SK-N-SH (cell line): ENCODE data around the gene TTC7B. TPM values are rescaled to one million over a fixed set of nuclear protein-coding genes. Genes with fewer than 3 reads are reported as not detected.

Source experiments
- CTCF ChIA-PET: fragments of 300-600, 350-600 bp; formaldehyde crosslinking; extraction: SDS; loops from one replicate; lab custom pipeline; 2021; lab: Yijun Ruan, JAX
- POLR2A ChIA-PET: fragments of 350-600 bp; sonication (Branson Sonifier 250); formaldehyde crosslinking; extraction: SDS; loops from one replicate; lab custom pipeline; 2020; ENCODE audit warnings: antibody characterized with exemption, inconsistent platforms; lab: Yijun Ruan, JAX
- DNase-seq: peaks from one replicate; pipeline ENCODE4 v3.0.0; 2012
- H2AFZ ChIP-seq: fragments of 200-600 bp; sonication (generic); 2 replicates; pipeline ENCODE4 v1.8.1; 2016; ENCODE audit warnings: antibody characterized with exemption, mild to moderate bottlenecking, low read depth
- H3F3A ChIP-seq: fragments of 200-600 bp; sonication (generic); replicated peaks from 2 replicates; pipeline ENCODE3; 2016; ENCODE audit warnings: antibody characterized with exemption, mild to moderate bottlenecking; ENCODE audit not compliant: insufficient read depth
- H3K27ac ChIP-seq, 2 experiments: fragments of 200-500 bp in 1 of 2; fragments of 200-600 bp in 1 of 2; sonication (Bioruptor generic) in 1 of 2; sonication (generic), shearing (Covaris generic) in 1 of 2; 2 replicates each; pipeline versions ENCODE4 v1.5.1 to v1.6.1; 2014 to 2016; ENCODE audit warnings: low read depth in 2 of 2, inconsistent platforms in 1 of 2, low read length in 1 of 2, mild to moderate bottlenecking in 1 of 2, mixed read lengths in 1 of 2
- H3K27me3 ChIP-seq: fragments of 200-600 bp; sonication (generic), shearing (Covaris generic); 2 replicates; pipeline ENCODE4 v1.6.1; 2016; ENCODE audit warnings: mixed run types; ENCODE audit not compliant: insufficient read depth
- H3K36me3 ChIP-seq, 2 experiments: fragments of 200-500 bp in 1 of 2; fragments of 200-600 bp in 1 of 2; sonication (Bioruptor generic) in 1 of 2; sonication (generic) in 1 of 2; replicated peaks in 1 of 2; 2 replicates each; pipeline versions ENCODE3 to v1.5.1; 2014 to 2016; ENCODE audit warnings: low read length in 1 of 2, mild to moderate bottlenecking in 1 of 2; ENCODE audit not compliant: insufficient read depth in 2 of 2, control insufficient read depth in 1 of 2
- H3K4me1 ChIP-seq, 2 experiments: fragments of 200-500 bp in 1 of 2; fragments of 200-600 bp in 1 of 2; sonication (Bioruptor generic) in 1 of 2; sonication (generic), shearing (Covaris generic) in 1 of 2; 2 replicates each; pipeline versions ENCODE4 v1.5.1 to v1.6.1; 2014 to 2016; ENCODE audit warnings: low read depth in 1 of 2, low read length in 1 of 2, mixed run types in 1 of 2; ENCODE audit not compliant: insufficient read depth in 2 of 2, control insufficient read depth in 1 of 2
- H3K4me2 ChIP-seq: fragments of 200-600 bp; sonication (generic), shearing (Covaris generic); 2 replicates; pipeline ENCODE4 v1.6.1; 2017; ENCODE audit warnings: mixed run types
- H3K4me3 ChIP-seq, 2 experiments: fragments of 200-500 bp in 1 of 2; fragments of 200-600 bp in 1 of 2; sonication (Bioruptor generic) in 1 of 2; sonication (generic), shearing (Covaris generic) in 1 of 2; 2 replicates each; pipeline versions ENCODE4 v1.5.1 to v1.8.1; 2014 to 2016; ENCODE audit warnings: low read depth in 2 of 2, inconsistent platforms in 1 of 2, low read length in 1 of 2, mild to moderate bottlenecking in 1 of 2, mixed read lengths in 1 of 2, moderate library complexity in 1 of 2
- H3K79me2 ChIP-seq: fragments of 200-600 bp; sonication (generic); 2 replicates; pipeline ENCODE4 v1.8.1; 2017; ENCODE audit warnings: mild to moderate bottlenecking; ENCODE audit not compliant: insufficient read depth
- H3K9ac ChIP-seq: fragments of 200-600 bp; sonication (generic); 2 replicates; pipeline ENCODE4 v1.6.1; 2017; ENCODE audit warnings: mixed run types
- H3K9me2 ChIP-seq: fragments of 200-600 bp; sonication (generic); 2 replicates; pipeline ENCODE4 v1.6.1; 2017; ENCODE audit warnings: mixed run types
- H3K9me3 ChIP-seq: fragments of 200-600 bp; sonication (generic); 2 replicates; pipeline ENCODE4 v1.6.1; 2017; ENCODE audit warnings: mixed run types, mild to moderate bottlenecking, moderate library complexity
- H4K20me1 ChIP-seq: fragments of 200-600 bp; sonication (generic); 2 replicates; pipeline ENCODE4 v1.6.1; 2017; ENCODE audit warnings: mild to moderate bottlenecking, mixed run types; ENCODE audit not compliant: insufficient read depth
- ELF1 ChIP-seq: IDR thresholded peaks from 2 replicates; pipeline ENCODE4 v1.4.0; 2012
- EZH2phosphoT487 ChIP-seq: fragments of 200-600 bp; sonication (generic); IDR thresholded peaks from 2 replicates; pipeline ENCODE4 v1.6.1; 2017; ENCODE audit warnings: low read depth, mixed run types, mild to moderate bottlenecking, antibody characterized with exemption, moderate library complexity, borderline replicate concordance
- FOSL2 ChIP-seq: IDR thresholded peaks from 2 replicates; pipeline ENCODE4 v1.4.0; 2012; ENCODE audit warnings: low read depth, mild to moderate bottlenecking, moderate library complexity, borderline replicate concordance
- FOXJ3 ChIP-seq: sonication (generic); formaldehyde crosslinking; IDR thresholded peaks from 2 replicates; pipeline ENCODE4 v1.5.1; 2020; ENCODE audit warnings: mild to moderate bottlenecking, missing genetic modification reagents
- GATA2 ChIP-seq: sonication (generic); formaldehyde crosslinking; IDR thresholded peaks from 2 replicates; pipeline ENCODE4 v1.5.0; 2020; ENCODE audit warnings: mild to moderate bottlenecking, missing genetic modification reagents
- POLR2AphosphoS5 ChIP-seq: IDR thresholded peaks from 2 replicates; pipeline ENCODE4 v1.6.1; 2012; ENCODE audit warnings: low read depth, low read length
- RAD21 ChIP-seq: IDR thresholded peaks from 2 replicates; pipeline ENCODE4 v1.6.1; 2012; ENCODE audit warnings: mild to moderate bottlenecking, low read length
- RCOR1 ChIP-seq: fragments of 150-350 bp; IDR thresholded peaks from 2 replicates; pipeline ENCODE4 v1.6.1; 2017; ENCODE audit warnings: antibody characterized with exemption, low read length
- RFX5 ChIP-seq: IDR thresholded peaks from 2 replicates; pipeline ENCODE4 v1.6.1; 2012; ENCODE audit warnings: mild to moderate bottlenecking, improper control_type of control experiment, low read length
- TEAD4 ChIP-seq: IDR thresholded peaks from 2 replicates; pipeline ENCODE4 v1.4.0; 2012; ENCODE audit warnings: mild to moderate bottlenecking, borderline replicate concordance; ENCODE audit not compliant: insufficient read depth
- USF2 ChIP-seq: fragments of 150-350 bp; IDR thresholded peaks from 2 replicates; pipeline ENCODE4 v1.6.1; 2017; ENCODE audit warnings: antibody characterized with exemption, low read length, low read depth, borderline replicate concordance
- WGBS: methylation state at CpG from one replicate; pipeline ENCODE4 v1.1.6; 2017; ENCODE audit warnings: low lambda C conversion rate; 5-methylcytosine and 5-hydroxymethylcytosine counted together
- polyA plus RNA-seq, 3 experiments: library from polyadenylated mRNA; depleted of rRNA; stranded (reverse); fragments of >200 nt; gene quantifications; 2 replicates each; pipeline ENCODE4 v1.2.3, GENCODE V29; 2012
- TF ChIP-seq, protein P1 (sequence below): IDR thresholded peaks from 2 replicates; pipeline ENCODE4 v1.4.0; 2012; ENCODE audit warnings: low read depth, borderline replicate concordance
- TF ChIP-seq, protein P2 (sequence below): IDR thresholded peaks from 2 replicates; pipeline ENCODE4 v1.4.0; 2012; ENCODE audit warnings: low read depth, borderline replicate concordance
- TF ChIP-seq, protein P3 (sequence below): fragments of 150-350 bp; IDR thresholded peaks from 2 replicates; pipeline ENCODE4 v1.6.1; 2016; ENCODE audit warnings: mild to moderate bottlenecking, low read depth, low read length

Gene TTC7B
- polyA plus RNA-seq, 1 of the 3 experiments (the other 2 are of a cell fraction) = 43.1 TPM

- no peaks in the 10 kb centered on the region for H4K20me1 ChIP-seq
- peaks cover 11 to 12% of the 10 kb centered on the region in 2 experiments; a peak in 3 of 4 replicates for H3K4me1 ChIP-seq
- H2AFZ ChIP-seq = no peak overlapping the region
- H3K4me3 ChIP-seq = no peak overlapping the region
- DNase-seq = no peak
- WGBS = 94% methylated on average over 8 of the region's 8 CpGs
- H3K9me2 ChIP-seq = no peaks in the 10 kb centered on the region
- H3K27me3 ChIP-seq = no peaks in the 10 kb centered on the region
- ChIA-PET CTCF (no interaction called here), POLR2A (no interaction called here)
- TF ChIP-seq EZH2phosphoT487 = no peak
- no peak for TF ChIP-seq RFX5
- no peak for TF ChIP-seq FOXJ3 (CRISPR knock-in tag)
- no peak for TF ChIP-seq ELF1
- no peak for TF ChIP-seq POLR2AphosphoS5
- TF ChIP-seq RCOR1 = no peak
- no peak for TF ChIP-seq RAD21
- TF ChIP-seq, protein P1, sequence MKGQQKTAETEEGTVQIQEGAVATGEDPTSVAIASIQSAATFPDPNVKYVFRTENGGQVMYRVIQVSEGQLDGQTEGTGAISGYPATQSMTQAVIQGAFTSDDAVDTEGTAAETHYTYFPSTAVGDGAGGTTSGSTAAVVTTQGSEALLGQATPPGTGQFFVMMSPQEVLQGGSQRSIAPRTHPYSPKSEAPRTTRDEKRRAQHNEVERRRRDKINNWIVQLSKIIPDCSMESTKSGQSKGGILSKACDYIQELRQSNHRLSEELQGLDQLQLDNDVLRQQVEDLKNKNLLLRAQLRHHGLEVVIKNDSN = no peak
- TF ChIP-seq FOSL2 = no peak
- TF ChIP-seq TEAD4 = no peak
- TF ChIP-seq, protein P2, sequence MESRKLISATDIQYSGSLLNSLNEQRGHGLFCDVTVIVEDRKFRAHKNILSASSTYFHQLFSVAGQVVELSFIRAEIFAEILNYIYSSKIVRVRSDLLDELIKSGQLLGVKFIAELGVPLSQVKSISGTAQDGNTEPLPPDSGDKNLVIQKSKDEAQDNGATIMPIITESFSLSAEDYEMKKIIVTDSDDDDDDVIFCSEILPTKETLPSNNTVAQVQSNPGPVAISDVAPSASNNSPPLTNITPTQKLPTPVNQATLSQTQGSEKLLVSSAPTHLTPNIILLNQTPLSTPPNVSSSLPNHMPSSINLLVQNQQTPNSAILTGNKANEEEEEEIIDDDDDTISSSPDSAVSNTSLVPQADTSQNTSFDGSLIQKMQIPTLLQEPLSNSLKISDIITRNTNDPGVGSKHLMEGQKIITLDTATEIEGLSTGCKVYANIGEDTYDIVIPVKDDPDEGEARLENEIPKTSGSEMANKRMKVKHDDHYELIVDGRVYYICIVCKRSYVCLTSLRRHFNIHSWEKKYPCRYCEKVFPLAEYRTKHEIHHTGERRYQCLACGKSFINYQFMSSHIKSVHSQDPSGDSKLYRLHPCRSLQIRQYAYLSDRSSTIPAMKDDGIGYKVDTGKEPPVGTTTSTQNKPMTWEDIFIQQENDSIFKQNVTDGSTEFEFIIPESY = no peak
- TF ChIP-seq GATA2 (CRISPR knock-in tag) = no peak
- no peak for TF ChIP-seq USF2
- TF ChIP-seq, protein P3, sequence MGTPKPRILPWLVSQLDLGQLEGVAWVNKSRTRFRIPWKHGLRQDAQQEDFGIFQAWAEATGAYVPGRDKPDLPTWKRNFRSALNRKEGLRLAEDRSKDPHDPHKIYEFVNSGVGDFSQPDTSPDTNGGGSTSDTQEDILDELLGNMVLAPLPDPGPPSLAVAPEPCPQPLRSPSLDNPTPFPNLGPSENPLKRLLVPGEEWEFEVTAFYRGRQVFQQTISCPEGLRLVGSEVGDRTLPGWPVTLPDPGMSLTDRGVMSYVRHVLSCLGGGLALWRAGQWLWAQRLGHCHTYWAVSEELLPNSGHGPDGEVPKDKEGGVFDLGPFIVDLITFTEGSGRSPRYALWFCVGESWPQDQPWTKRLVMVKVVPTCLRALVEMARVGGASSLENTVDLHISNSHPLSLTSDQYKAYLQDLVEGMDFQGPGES = no peak
- H3K36me3 ChIP-seq = peaks cover 0 to 2% of the 10 kb centered on the region in 2 experiments
- no peaks in the 10 kb centered on the region for H3K79me2 ChIP-seq
- H3K4me2 ChIP-seq = no peak overlapping the region
- no peak overlapping the region for H3K9ac ChIP-seq
- H3F3A ChIP-seq = no peaks in the 10 kb centered on the region
- no peaks in the 10 kb centered on the region for H3K9me3 ChIP-seq
- no peak overlapping the region for H3K27ac ChIP-seq
Measured at GRCh38 chr14:90596733-90597132, 219.5 kb downstream of the TTC7B start.
